Esophagus muscularis mucosa (tissue), 4 donors: ENCODE data around the gene MOG.
"Not testable (repeated sequence)": the region's sequence is repeated elsewhere in the genome, so short reads cannot be mapped to it uniquely, and the experiment has no call there.

Source experiments
- EP300 ChIP-seq: sonication (generic); formaldehyde crosslinking; IDR thresholded peaks from one replicate; pipeline ENCODE4 v1.6.1; 2017; ENCODE audit warnings: antibody characterized with exemption
- POLR2A ChIP-seq: fragments of 450-650 bp; IDR thresholded peaks from one replicate; pipeline ENCODE4 v1.6.1; 2017; ENCODE audit warnings: antibody characterized with exemption, moderate library complexity, mild to moderate bottlenecking, low read depth
- POLR2AphosphoS5 ChIP-seq, 2 donors: sonication (generic); formaldehyde crosslinking; IDR thresholded peaks; one replicate each; pipeline ENCODE4 v1.6.1; 2017; ENCODE audit warnings: antibody characterized with exemption in 2 of 2
- TF ChIP-seq, protein P1 (sequence below), 3 experiments: fragments of 200-600 bp in 2 of 3; fragments of 450-650 bp in 1 of 3; sonication (generic) in 2 of 3; IDR thresholded peaks; one replicate each; pipeline ENCODE4 v1.5.1; 2017 to 2019; ENCODE audit warnings: antibody characterized with exemption in 3 of 3, mild to moderate bottlenecking in 2 of 3, moderate library complexity in 1 of 3

DNA sequence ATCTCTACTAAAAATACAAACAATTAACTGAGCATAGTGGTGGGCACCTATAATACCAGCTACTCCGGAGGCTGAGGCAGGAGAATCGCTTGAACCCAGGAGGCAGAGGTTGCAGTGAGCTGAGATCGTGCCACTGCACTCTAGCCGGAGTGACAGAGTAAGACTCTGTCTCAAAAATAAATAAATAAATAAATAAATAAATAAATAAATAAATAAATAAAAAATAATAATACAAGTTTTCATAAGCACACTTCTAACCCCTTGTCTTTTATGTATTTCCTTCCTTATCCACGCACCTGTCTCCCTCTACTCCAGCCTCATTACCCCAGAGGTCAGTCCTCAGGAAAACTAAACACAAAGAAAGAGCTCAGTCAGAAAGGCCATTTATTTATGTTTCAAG is 15.2 kb downstream of the MOG start:
- TF ChIP-seq, protein P1, sequence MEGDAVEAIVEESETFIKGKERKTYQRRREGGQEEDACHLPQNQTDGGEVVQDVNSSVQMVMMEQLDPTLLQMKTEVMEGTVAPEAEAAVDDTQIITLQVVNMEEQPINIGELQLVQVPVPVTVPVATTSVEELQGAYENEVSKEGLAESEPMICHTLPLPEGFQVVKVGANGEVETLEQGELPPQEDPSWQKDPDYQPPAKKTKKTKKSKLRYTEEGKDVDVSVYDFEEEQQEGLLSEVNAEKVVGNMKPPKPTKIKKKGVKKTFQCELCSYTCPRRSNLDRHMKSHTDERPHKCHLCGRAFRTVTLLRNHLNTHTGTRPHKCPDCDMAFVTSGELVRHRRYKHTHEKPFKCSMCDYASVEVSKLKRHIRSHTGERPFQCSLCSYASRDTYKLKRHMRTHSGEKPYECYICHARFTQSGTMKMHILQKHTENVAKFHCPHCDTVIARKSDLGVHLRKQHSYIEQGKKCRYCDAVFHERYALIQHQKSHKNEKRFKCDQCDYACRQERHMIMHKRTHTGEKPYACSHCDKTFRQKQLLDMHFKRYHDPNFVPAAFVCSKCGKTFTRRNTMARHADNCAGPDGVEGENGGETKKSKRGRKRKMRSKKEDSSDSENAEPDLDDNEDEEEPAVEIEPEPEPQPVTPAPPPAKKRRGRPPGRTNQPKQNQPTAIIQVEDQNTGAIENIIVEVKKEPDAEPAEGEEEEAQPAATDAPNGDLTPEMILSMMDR (IDR thresholded peaks at IDR 0.05), result not testable (repeated sequence)
- TF ChIP-seq EP300; POLR2A; POLR2AphosphoS5 (IDR thresholded peaks at IDR 0.05): not testable (repeated sequence)
